Measurements from ENCODE around the gene VSNL1. TPM values are rescaled to one million over a fixed set of nuclear protein-coding genes. Genes with fewer than 3 reads are reported as not detected.

Gene VSNL1
- polyA plus RNA-seq, 3 donors = not detected

DNA sequence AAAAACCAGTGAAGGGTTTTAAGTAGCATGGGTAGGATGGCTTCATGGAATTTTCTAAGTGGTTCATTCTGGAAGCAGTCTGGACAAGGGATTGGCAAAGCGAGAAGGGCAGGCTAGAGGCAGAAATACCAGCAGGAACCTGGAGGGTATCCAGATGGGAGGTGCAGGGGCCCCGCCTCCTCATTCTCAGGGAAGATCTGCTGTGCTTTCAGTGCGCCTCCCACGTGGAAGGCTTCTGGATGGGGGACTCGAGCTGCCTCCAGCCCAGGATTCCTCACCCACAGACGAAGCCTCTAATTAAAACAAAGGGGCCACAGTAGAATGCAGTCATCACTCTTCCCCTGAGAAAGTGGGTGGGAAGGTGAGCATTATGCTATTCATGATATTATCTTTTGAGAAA is 79.8 kb downstream of the VSNL1 start:
- Histone ChIP-seq H4K20me1 (ENCODE audit: insufficient read depth, low read length) (no peaks in the 10 kb centered on the region), H3K79me2 (ENCODE audit: insufficient read depth, low read length) (no peaks in the 10 kb centered on the region), H3K9ac (ENCODE audit: insufficient read depth, low read length, poor library complexity, severe bottlenecking) (no peak overlapping the region), H3K27me3 (ENCODE audit: control insufficient read depth in 2 of 2, insufficient read depth in 2 of 2, low read length in 2 of 2) (no peaks in the 10 kb centered on the region), H3K4me2 (replicated peaks; ENCODE audit: extremely low read depth, low read length, poor library complexity, severe bottlenecking) (no peak overlapping the region), H3K27ac (ENCODE audit: low read depth in 1 of 2, low read length in 2 of 2) (no peak overlapping the region), H3K9me3 (replicated peaks in 1 of 2; ENCODE audit: control insufficient read depth in 1 of 2, insufficient read depth in 1 of 2, low read length in 2 of 2) (no peaks in the 10 kb centered on the region), H3K4me1 (ENCODE audit: control insufficient read depth in 1 of 2, insufficient read depth in 2 of 2, low read length in 2 of 2) (no peaks in the 10 kb centered on the region), H2AFZ (ENCODE audit: insufficient read depth, low read depth, low read length, poor library complexity, severe bottlenecking) (no peak overlapping the region), H3K36me3 (replicated peaks in 1 of 2; ENCODE audit: control insufficient read depth in 1 of 2, insufficient read depth in 2 of 2, low read length in 2 of 2) (no peaks in the 10 kb centered on the region), H3K4me3 (replicated peaks in 1 of 3; ENCODE audit: low read depth in 2 of 3, low read length in 3 of 3) (no peak overlapping the region)
- no peak overlapping the region for H3K27ac Mint-ChIP-seq
- no peak for DNase-seq
- H3K4me3 Mint-ChIP-seq = no peak overlapping the region
- intact Hi-C loops (cut with micrococcal nuclease) = no loop called here
- H3K4me1 Mint-ChIP-seq = no peaks in the 10 kb centered on the region
- H3K27me3 Mint-ChIP-seq (ENCODE audit: low read depth in 3 of 3) = peaks cover 0 to 13% (median 6%) of the 10 kb centered on the region in 3 donors
- 97% methylated on average over 3 of the region's 6 CpGs for WGBS (ENCODE audit: insufficient coverage)
- peaks cover 0 to 5% (median 0%) of the 10 kb centered on the region in 7 donors for H3K9me3 Mint-ChIP-seq
- H3K36me3 Mint-ChIP-seq = no peaks in the 10 kb centered on the region
- TF ChIP-seq, protein P1, sequence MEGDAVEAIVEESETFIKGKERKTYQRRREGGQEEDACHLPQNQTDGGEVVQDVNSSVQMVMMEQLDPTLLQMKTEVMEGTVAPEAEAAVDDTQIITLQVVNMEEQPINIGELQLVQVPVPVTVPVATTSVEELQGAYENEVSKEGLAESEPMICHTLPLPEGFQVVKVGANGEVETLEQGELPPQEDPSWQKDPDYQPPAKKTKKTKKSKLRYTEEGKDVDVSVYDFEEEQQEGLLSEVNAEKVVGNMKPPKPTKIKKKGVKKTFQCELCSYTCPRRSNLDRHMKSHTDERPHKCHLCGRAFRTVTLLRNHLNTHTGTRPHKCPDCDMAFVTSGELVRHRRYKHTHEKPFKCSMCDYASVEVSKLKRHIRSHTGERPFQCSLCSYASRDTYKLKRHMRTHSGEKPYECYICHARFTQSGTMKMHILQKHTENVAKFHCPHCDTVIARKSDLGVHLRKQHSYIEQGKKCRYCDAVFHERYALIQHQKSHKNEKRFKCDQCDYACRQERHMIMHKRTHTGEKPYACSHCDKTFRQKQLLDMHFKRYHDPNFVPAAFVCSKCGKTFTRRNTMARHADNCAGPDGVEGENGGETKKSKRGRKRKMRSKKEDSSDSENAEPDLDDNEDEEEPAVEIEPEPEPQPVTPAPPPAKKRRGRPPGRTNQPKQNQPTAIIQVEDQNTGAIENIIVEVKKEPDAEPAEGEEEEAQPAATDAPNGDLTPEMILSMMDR (IDR thresholded peaks at IDR 0.05) = no peak

DNA sequence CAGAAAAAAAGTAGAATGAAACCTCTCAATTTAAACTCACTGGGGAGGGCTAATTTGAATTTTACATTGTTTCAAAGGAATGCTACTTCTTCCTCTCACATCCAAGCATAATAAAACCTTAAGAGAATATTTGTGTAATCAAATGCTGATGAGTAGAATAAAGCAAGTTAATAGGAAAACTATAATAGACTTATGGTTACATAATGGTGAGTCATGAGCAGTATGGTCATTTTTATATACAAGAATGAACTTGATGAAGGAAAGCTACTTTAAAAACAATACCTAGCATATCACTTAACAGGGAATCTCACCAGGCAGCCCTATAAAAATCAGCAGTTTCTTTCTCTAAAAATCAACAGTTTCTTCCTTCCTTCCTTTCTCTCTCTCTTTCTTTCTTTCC is 80.3 kb downstream of the VSNL1 start:
- H3K4me1 Mint-ChIP-seq = no peaks in the 10 kb centered on the region
- Histone ChIP-seq H3K4me2 (replicated peaks; ENCODE audit: extremely low read depth, low read length, poor library complexity, severe bottlenecking) (no peak overlapping the region), H3K4me3 (replicated peaks in 1 of 3; ENCODE audit: low read depth in 2 of 3, low read length in 3 of 3) (no peak overlapping the region)

More for the DNA sequence above, 80.3 kb downstream of the VSNL1 start:
- no peaks in the 10 kb centered on the region for H4K20me1 ChIP-seq (ENCODE audit: insufficient read depth, low read length)
- H3K36me3 Mint-ChIP-seq = no peaks in the 10 kb centered on the region
- H2AFZ ChIP-seq (ENCODE audit: insufficient read depth, low read depth, low read length, poor library complexity, severe bottlenecking) = no peak overlapping the region
- no peaks in the 10 kb centered on the region for H3K9me3 ChIP-seq (replicated peaks in 1 of 2; ENCODE audit: control insufficient read depth in 1 of 2, insufficient read depth in 1 of 2, low read length in 2 of 2)
- no peaks in the 10 kb centered on the region for H3K27me3 ChIP-seq (ENCODE audit: control insufficient read depth in 2 of 2, insufficient read depth in 2 of 2, low read length in 2 of 2)
- H3K27ac Mint-ChIP-seq = no peak overlapping the region
- no peak for DNase-seq
- H3K4me1 ChIP-seq (ENCODE audit: control insufficient read depth in 1 of 2, insufficient read depth in 2 of 2, low read length in 2 of 2) = no peaks in the 10 kb centered on the region
- H3K9me3 Mint-ChIP-seq = peaks cover 0 to 8% (median 2%) of the 10 kb centered on the region in 7 donors
- no peaks in the 10 kb centered on the region for H3K36me3 ChIP-seq (replicated peaks in 1 of 2; ENCODE audit: control insufficient read depth in 1 of 2, insufficient read depth in 2 of 2, low read length in 2 of 2)
- TF ChIP-seq, protein P1 (IDR thresholded peaks at IDR 0.05) = no peak
- intact Hi-C loops (cut with micrococcal nuclease) = no loop called here
- no peak overlapping the region for H3K4me3 Mint-ChIP-seq
- H3K27ac ChIP-seq (ENCODE audit: low read depth in 1 of 2, low read length in 2 of 2) = no peak overlapping the region
- no peaks in the 10 kb centered on the region for H3K79me2 ChIP-seq (ENCODE audit: insufficient read depth, low read length)
- H3K9ac ChIP-seq (ENCODE audit: insufficient read depth, low read length, poor library complexity, severe bottlenecking) = no peak overlapping the region
- peaks cover 1 to 13% (median 6%) of the 10 kb centered on the region in 3 donors for H3K27me3 Mint-ChIP-seq (ENCODE audit: low read depth in 3 of 3)
